NCI-H82 (cell line): Measurements from ENCODE around the gene A2M.
"Not testable (repeated sequence)": the region's sequence is repeated elsewhere in the genome, so short reads cannot be mapped to it uniquely, and the experiment has no call there.

Experiments
- DNase-seq: peaks from one replicate; lab custom pipeline; 2025; lab: John Stamatoyannopoulos, UW

A2M gene

GRCh38 chr12:9115731-9116559, at the start of gene A2M:
Gene A2M, minus strand, starts transcription at chr12:9115919. Its CDS starts 70 bp downstream, at chr12:9115849.
- DNase-seq = no peak

- DNase-seq = no peak
Observed at GRCh38 chr12:9163392-9163791, 47.7 kb upstream of the A2M start.

- DNase-seq = no peak
Observed at GRCh38 chr12:9156119-9156518, 40.4 kb upstream of the A2M start.

GRCh38 chr12:9149372-9149771, 33.7 kb upstream of the A2M start:
- DNase-seq = no peak

GRCh38 chr12:9148926-9149325, 33.2 kb upstream of the A2M start:
- DNase-seq = no peak

- no peak for DNase-seq
Observed at GRCh38 chr12:9147461-9147860, 31.7 kb upstream of the A2M start.

- DNase-seq = no peak
Observed at GRCh38 chr12:9144730-9145106, 29.0 kb upstream of the A2M start.

GRCh38 chr12:9143929-9144729, 28.4 kb upstream of the A2M start:
- no peak for DNase-seq

GRCh38 chr12:9143137-9143536, 27.4 kb upstream of the A2M start:
- DNase-seq = no peak

GRCh38 chr12:9139588-9140290, 24.0 kb upstream of the A2M start:
- not testable (repeated sequence) for DNase-seq

GRCh38 chr12:9135903-9136310, 20.2 kb upstream of the A2M start:
- no peak for DNase-seq

GRCh38 chr12:9134981-9135628, 19.4 kb upstream of the A2M start:
- DNase-seq = peak; percentile 33

- DNase-seq = no peak
Observed at GRCh38 chr12:9133216-9133916, 17.6 kb upstream of the A2M start.

- no peak for DNase-seq
Observed at GRCh38 chr12:9132008-9132535, 16.4 kb upstream of the A2M start.

- DNase-seq = no peak
Observed at GRCh38 chr12:9130244-9130643, 14.5 kb upstream of the A2M start.

GRCh38 chr12:9127936-9128663, 12.4 kb upstream of the A2M start:
- no peak for DNase-seq

GRCh38 chr12:9127484-9127883, 11.8 kb upstream of the A2M start:
- no peak for DNase-seq

- no peak for DNase-seq
Observed at GRCh38 chr12:9124383-9125031, 8.8 kb upstream of the A2M start.

- DNase-seq = no peak
Observed at GRCh38 chr12:9123781-9124382, 8.2 kb upstream of the A2M start.
